SK-N-DZ (cell line): ENCODE data around the gene TLE3.

ENCODE experiments used
- DNase-seq: peaks from one replicate; pipeline ENCODE4 v3.0.0-alpha.2; 2015; ENCODE audit warnings: low spot score

Gene TLE3

GRCh38 chr15:70084461-70084860 lies 13.3 kb downstream of the TLE3 start:
- no peak for DNase-seq

GRCh38 chr15:70083946-70084345 lies 13.8 kb downstream of the TLE3 start:
- no peak for DNase-seq

- no peak for DNase-seq
Measured at GRCh38 chr15:70083418-70083817, 14.3 kb downstream of the TLE3 start.

GRCh38 chr15:70082281-70082900 lies 15.3 kb downstream of the TLE3 start:
- no peak for DNase-seq

GRCh38 chr15:70081612-70082011 lies 16.1 kb downstream of the TLE3 start:
- no peak for DNase-seq

GRCh38 chr15:70080347-70080746 lies 17.4 kb downstream of the TLE3 start:
- DNase-seq = no peak

- DNase-seq = no peak
Measured at GRCh38 chr15:70079888-70080287, 17.8 kb downstream of the TLE3 start.

- no peak for DNase-seq
Measured at GRCh38 chr15:70078578-70079417, 18.9 kb downstream of the TLE3 start.

- no peak for DNase-seq
Measured at GRCh38 chr15:70077188-70078147, 20.2 kb downstream of the TLE3 start.

- DNase-seq = no peak
Measured at GRCh38 chr15:70074380-70074779, 23.3 kb downstream of the TLE3 start.

- no peak for DNase-seq
Measured at GRCh38 chr15:70072479-70072878, 25.2 kb downstream of the TLE3 start.

- peak; percentile 40 for DNase-seq
Measured at GRCh38 chr15:70071799-70072198, 25.9 kb downstream of the TLE3 start.

- no peak for DNase-seq
Measured at GRCh38 chr15:70069716-70070115, 28.0 kb downstream of the TLE3 start.

- DNase-seq = no peak
Measured at GRCh38 chr15:70068783-70069565, 28.7 kb downstream of the TLE3 start.

- DNase-seq = no peak
Measured at GRCh38 chr15:70067681-70068080, 30.0 kb downstream of the TLE3 start.

GRCh38 chr15:70067011-70067410 lies 30.7 kb downstream of the TLE3 start:
- DNase-seq = no peak

- DNase-seq = no peak
Measured at GRCh38 chr15:70066447-70066846, 31.3 kb downstream of the TLE3 start.

- no peak for DNase-seq
Measured at GRCh38 chr15:70066004-70066403, 31.7 kb downstream of the TLE3 start.

- no peak for DNase-seq
Measured at GRCh38 chr15:70065006-70065722, 32.6 kb downstream of the TLE3 start.

- no peak for DNase-seq
Measured at GRCh38 chr15:70064441-70064840, 33.3 kb downstream of the TLE3 start.

- no peak for DNase-seq
Measured at GRCh38 chr15:70063980-70064379, 33.7 kb downstream of the TLE3 start.
